OCI-LY1 (cell line): Measurements from ENCODE around the gene RABGEF1.
"Not testable (repeated sequence)": the region's sequence is repeated elsewhere in the genome, so short reads cannot be mapped to it uniquely, and the experiment has no call there.

ENCODE experiments used
- H2AFZ ChIP-seq: fragments of 200-600 bp; sonication (generic), shearing (Covaris generic); 2 replicates; pipeline ENCODE4 v1.6.0; 2014; ENCODE audit warnings: antibody characterized with exemption, mild to moderate bottlenecking, low read length
- H3F3A ChIP-seq: fragments of 200-600 bp; sonication (generic), shearing (Covaris generic); 2 replicates; pipeline ENCODE4 v1.6.0; 2014; ENCODE audit warnings: mild to moderate bottlenecking, antibody characterized with exemption, low read length, moderate library complexity; ENCODE audit not compliant: insufficient read depth
- H3K27ac ChIP-seq: fragments of 200-600 bp; sonication (generic); 2 replicates; pipeline ENCODE4 v1.5.1; 2014; ENCODE audit warnings: low read length, mixed run types, mild to moderate bottlenecking, low read depth; ENCODE audit not compliant: poor library complexity, severe bottlenecking
- H3K27me3 ChIP-seq: fragments of 200-600 bp; sonication (generic); 2 replicates; pipeline ENCODE4 v1.6.0; 2014; ENCODE audit warnings: antibody characterized with exemption, mild to moderate bottlenecking, low read length, moderate library complexity; ENCODE audit not compliant: insufficient read depth
- H3K36me3 ChIP-seq: fragments of 200-600 bp; sonication (generic); 2 replicates; pipeline ENCODE4 v1.6.1; 2014; ENCODE audit warnings: mild to moderate bottlenecking, antibody characterized with exemption, low read length, moderate library complexity, mixed read lengths; ENCODE audit not compliant: insufficient read depth
- H3K4me1 ChIP-seq: fragments of 200-600 bp; sonication (generic); 2 replicates; pipeline ENCODE4 v1.5.1; 2014; ENCODE audit warnings: mild to moderate bottlenecking, low read length, moderate library complexity; ENCODE audit not compliant: insufficient read depth, severe bottlenecking
- H3K4me2 ChIP-seq: fragments of 200-600 bp; sonication (generic), shearing (Covaris generic); 2 replicates; pipeline ENCODE4 v1.6.1; 2014; ENCODE audit warnings: low read length
- H3K4me3 ChIP-seq: fragments of 200-600 bp; sonication (generic); 2 replicates; pipeline ENCODE4 v1.5.1; 2014; ENCODE audit warnings: low read length, low read depth, mild to moderate bottlenecking, mixed read lengths; ENCODE audit not compliant: poor library complexity, severe bottlenecking
- H3K79me2 ChIP-seq: fragments of 200-600 bp; shearing (Covaris generic); 2 replicates; pipeline ENCODE4 v1.6.1; 2016; ENCODE audit warnings: mixed run types, low read length, mixed read lengths; ENCODE audit not compliant: insufficient read depth
- H3K9ac ChIP-seq: fragments of 200-600 bp; sonication (generic), shearing (Covaris generic); 2 replicates; pipeline ENCODE4 v1.6.1; 2014; ENCODE audit warnings: mild to moderate bottlenecking, low read length, mixed read lengths
- H3K9me2 ChIP-seq: fragments of 200-600 bp; sonication (generic), shearing (Covaris generic); 2 replicates; pipeline ENCODE4 v1.6.1; 2014; ENCODE audit warnings: low read depth, mild to moderate bottlenecking, low read length, mixed read lengths
- H3K9me3 ChIP-seq: fragments of 200-600 bp; shearing (Covaris generic); 2 replicates; pipeline ENCODE4 v1.6.1; 2014; ENCODE audit warnings: low read length, mixed read lengths
- H4K20me1 ChIP-seq: fragments of 200-600 bp; sonication (generic), shearing (Covaris generic); 2 replicates; pipeline ENCODE4 v1.6.0; 2016; ENCODE audit warnings: mild to moderate bottlenecking, low read length; ENCODE audit not compliant: insufficient read depth
- CTCF ChIP-seq: fragments of 200-600 bp; sonication (generic), shearing (Covaris generic); IDR thresholded peaks from 2 replicates; pipeline ENCODE4 v1.5.1; 2017; ENCODE audit warnings: mild to moderate bottlenecking, antibody characterized with exemption, low read length, moderate library complexity, mixed read lengths
- EZH2 ChIP-seq: fragments of 200-600 bp; sonication (generic), shearing (Covaris generic); IDR thresholded peaks from 2 replicates; pipeline ENCODE4 v1.8.0; 2017; ENCODE audit warnings: borderline replicate concordance, mixed run types, mild to moderate bottlenecking, antibody characterized with exemption, low read length, moderate library complexity, mixed read lengths

The RABGEF1 gene

GRCh38 chr7:66699998-66700397, 40.5 kb upstream of the RABGEF1 start:
- Histone ChIP-seq H3K9me3 (no peaks in the 10 kb centered on the region), H3K79me2 (no peaks in the 10 kb centered on the region), H3F3A (no peaks in the 10 kb centered on the region), H3K4me2 (no peak overlapping the region), H3K4me1 (no peaks in the 10 kb centered on the region), H3K9me2 (no peaks in the 10 kb centered on the region), H3K27ac (no peak overlapping the region), H2AFZ (no peak overlapping the region), H3K36me3 (no peaks in the 10 kb centered on the region; the same call in 1 of the 2 replicates), H3K9ac (no peak overlapping the region), H3K27me3 (no peaks in the 10 kb centered on the region), H4K20me1 (no peaks in the 10 kb centered on the region), H3K4me3 (no peak overlapping the region)
- TF ChIP-seq CTCF: no peak

DNA sequence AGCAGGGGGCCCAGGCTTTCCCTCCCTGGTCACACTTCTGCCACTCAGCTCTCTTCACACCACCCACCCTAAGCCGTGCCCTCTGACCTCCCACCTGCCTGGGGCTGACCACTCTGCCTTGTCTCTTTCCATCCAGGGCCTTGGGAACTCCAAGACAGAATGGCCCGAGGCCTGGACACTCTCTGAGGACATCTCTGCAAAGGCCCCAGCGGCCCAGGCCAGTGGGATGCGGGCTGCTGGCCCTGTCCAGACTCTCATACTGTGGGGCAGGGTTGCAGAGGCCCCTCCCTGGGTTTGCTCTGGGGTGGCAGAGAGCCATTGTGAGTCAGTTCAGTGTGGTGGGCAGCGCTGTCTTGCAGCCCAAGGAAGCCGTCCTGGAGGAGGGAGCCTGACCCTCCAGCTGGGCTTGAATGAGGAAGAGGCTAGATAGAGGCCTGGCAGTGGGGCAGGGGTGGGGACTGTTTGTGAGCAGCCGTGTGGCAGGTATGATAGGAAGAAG, 39.9 kb upstream of the RABGEF1 start:
- TF ChIP-seq CTCF (no peak), EZH2 (no peak)
- H3K4me1 ChIP-seq: no peaks in the 10 kb centered on the region
- no peaks in the 10 kb centered on the region for H3K9me3 ChIP-seq
- no peaks in the 10 kb centered on the region for H4K20me1 ChIP-seq
- no peaks in the 10 kb centered on the region for H3F3A ChIP-seq
- no peak overlapping the region for H3K9ac ChIP-seq
- H2AFZ ChIP-seq: no peak overlapping the region
- H3K79me2 ChIP-seq: no peaks in the 10 kb centered on the region
- no peaks in the 10 kb centered on the region for H3K9me2 ChIP-seq
- H3K27ac ChIP-seq: no peak overlapping the region
- no peaks in the 10 kb centered on the region for H3K27me3 ChIP-seq
- no peak overlapping the region for H3K4me3 ChIP-seq
- no peak overlapping the region for H3K4me2 ChIP-seq
- no peaks in the 10 kb centered on the region; the same call in 1 of the 2 replicates for H3K36me3 ChIP-seq

- H3K27me3 ChIP-seq: no peaks in the 10 kb centered on the region
- TF ChIP-seq CTCF (no peak), EZH2 (no peak)
- no peak overlapping the region for H3K27ac ChIP-seq
- no peaks in the 10 kb centered on the region for H3K9me2 ChIP-seq
- H3K9me3 ChIP-seq: peaks cover 10% of the 10 kb centered on the region; the same call in 1 of the 2 replicates
- H3K4me2 ChIP-seq: no peak overlapping the region
- no peaks in the 10 kb centered on the region for H4K20me1 ChIP-seq
- peaks cover 10% of the 10 kb centered on the region for H3K36me3 ChIP-seq
- no peaks in the 10 kb centered on the region for H3K79me2 ChIP-seq
- no peaks in the 10 kb centered on the region for H3F3A ChIP-seq
- no peaks in the 10 kb centered on the region for H3K4me1 ChIP-seq
- no peak overlapping the region for H3K9ac ChIP-seq
- no peak overlapping the region for H2AFZ ChIP-seq
- no peak overlapping the region for H3K4me3 ChIP-seq
Measured at GRCh38 chr7:66707825-66708224, 32.7 kb upstream of the RABGEF1 start.

DNA sequence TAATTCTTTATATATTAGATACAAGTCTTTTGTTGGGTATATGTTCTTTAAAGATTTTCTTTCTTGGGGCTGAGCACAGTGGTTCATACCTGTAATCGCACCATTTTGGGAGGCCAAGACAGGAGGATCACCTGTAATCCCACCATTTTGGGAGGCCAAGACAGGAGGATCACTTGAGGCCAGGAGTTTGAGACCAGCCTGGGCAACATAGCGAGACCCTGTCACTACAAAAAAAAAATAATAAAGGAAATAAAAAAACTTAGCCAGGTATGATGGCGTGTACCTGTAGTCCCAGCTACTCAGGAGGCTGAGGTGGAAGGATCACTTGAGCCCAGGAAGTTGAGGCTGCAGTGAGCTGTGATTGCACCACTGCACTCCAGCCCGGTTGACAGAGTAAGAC, 29.8 kb upstream of the RABGEF1 start:
- H2AFZ ChIP-seq, H3K79me2 ChIP-seq, H3K9me2 ChIP-seq, H3K27me3 ChIP-seq, H3K4me2 ChIP-seq, H3K9ac ChIP-seq, H3K4me1 ChIP-seq, H3F3A ChIP-seq, H3K27ac ChIP-seq, H3K4me3 ChIP-seq, H4K20me1 ChIP-seq: not testable (repeated sequence)
- peaks cover 26% of the 10 kb centered on the region for H3K36me3 ChIP-seq
- peaks cover 19% of the 10 kb centered on the region; the same call in 1 of the 2 replicates for H3K9me3 ChIP-seq
